ENCODE data around the gene VWA8. TPM values are rescaled to one million over a fixed set of nuclear protein-coding genes. Genes with fewer than 3 reads are reported as not detected.
"Not testable (repeated sequence)": the region's sequence is repeated elsewhere in the genome, so short reads cannot be mapped to it uniquely, and the experiment has no call there.

VWA8 gene
- total RNA-seq, 1 experiment from 2014 or later, result 21.4 TPM

DNA sequence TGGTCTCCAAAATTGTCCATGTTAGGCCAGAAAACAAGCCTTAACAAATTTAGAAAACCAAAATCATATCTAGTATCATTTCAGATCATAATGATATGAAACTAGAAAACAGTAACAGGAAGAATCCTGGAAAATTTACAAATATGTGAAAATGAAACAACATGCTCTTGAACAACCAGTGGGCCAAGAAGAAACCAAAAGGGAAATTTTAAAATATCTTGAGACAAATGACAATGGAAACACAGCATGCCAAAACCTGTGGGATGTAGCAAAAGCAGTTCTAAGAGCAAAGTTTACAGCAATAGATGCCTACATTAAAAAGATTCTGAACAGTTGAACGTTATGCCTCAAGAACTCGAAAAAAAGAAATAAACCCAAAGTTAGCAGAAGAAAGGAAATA, 32.6 kb downstream of the VWA8 start:
- BruUV-seq (replicated peaks), result no TSS peak
- intact Hi-C loops (cut with micrococcal nuclease), result no loop called here
- TF ChIP-seq, protein P1, sequence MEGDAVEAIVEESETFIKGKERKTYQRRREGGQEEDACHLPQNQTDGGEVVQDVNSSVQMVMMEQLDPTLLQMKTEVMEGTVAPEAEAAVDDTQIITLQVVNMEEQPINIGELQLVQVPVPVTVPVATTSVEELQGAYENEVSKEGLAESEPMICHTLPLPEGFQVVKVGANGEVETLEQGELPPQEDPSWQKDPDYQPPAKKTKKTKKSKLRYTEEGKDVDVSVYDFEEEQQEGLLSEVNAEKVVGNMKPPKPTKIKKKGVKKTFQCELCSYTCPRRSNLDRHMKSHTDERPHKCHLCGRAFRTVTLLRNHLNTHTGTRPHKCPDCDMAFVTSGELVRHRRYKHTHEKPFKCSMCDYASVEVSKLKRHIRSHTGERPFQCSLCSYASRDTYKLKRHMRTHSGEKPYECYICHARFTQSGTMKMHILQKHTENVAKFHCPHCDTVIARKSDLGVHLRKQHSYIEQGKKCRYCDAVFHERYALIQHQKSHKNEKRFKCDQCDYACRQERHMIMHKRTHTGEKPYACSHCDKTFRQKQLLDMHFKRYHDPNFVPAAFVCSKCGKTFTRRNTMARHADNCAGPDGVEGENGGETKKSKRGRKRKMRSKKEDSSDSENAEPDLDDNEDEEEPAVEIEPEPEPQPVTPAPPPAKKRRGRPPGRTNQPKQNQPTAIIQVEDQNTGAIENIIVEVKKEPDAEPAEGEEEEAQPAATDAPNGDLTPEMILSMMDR (IDR thresholded peaks at IDR 0.05; ENCODE audit: unreplicated experiment), result no peak
- peaks cover 13% of the 10 kb centered on the region for H3K36me3 Mint-ChIP-seq (ENCODE audit: insufficient read depth, unreplicated experiment)
- H3K27me3 Mint-ChIP-seq (ENCODE audit: insufficient read depth, unreplicated experiment), result no peaks in the 10 kb centered on the region
- H3K4me1 Mint-ChIP-seq (ENCODE audit: insufficient read depth, unreplicated experiment), result peaks cover 6% of the 10 kb centered on the region
- peaks cover 8% of the 10 kb centered on the region for H3K9me3 Mint-ChIP-seq (ENCODE audit: unreplicated experiment)
- ChIA-PET CTCF (no interaction called here), POLR2A (no interaction called here)
- DNase-seq (ENCODE audit: unreplicated experiment), result no peak
- no peak overlapping the region for H3K27ac Mint-ChIP-seq (ENCODE audit: low read depth, unreplicated experiment)
- no peak overlapping the region for H3K4me3 Mint-ChIP-seq (ENCODE audit: unreplicated experiment)

DNA sequence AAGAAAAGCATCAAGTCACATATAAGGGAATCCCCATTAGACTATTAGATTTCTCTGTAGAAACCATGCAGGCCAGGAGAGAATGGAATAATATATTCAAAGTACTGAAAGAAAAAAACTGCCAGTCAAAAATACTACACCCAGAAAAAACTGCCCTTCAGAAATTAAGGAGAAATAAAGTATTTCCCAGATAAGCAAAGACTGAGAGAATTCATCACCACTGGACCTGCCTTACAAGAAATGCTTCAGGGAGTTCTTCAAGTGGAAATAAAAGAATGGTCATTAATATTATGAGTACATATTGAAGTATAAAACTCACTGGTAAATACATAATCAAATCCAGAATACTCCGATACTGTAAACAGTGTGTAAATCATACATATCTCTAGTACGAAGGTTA, 35.9 kb downstream of the VWA8 start:
- Mint-ChIP-seq H3K36me3 (ENCODE audit: insufficient read depth, unreplicated experiment) (peaks cover 13% of the 10 kb centered on the region), H3K9me3 (ENCODE audit: unreplicated experiment) (peaks cover 8% of the 10 kb centered on the region)

GRCh38 chr13:41922894-41923293, 38.0 kb downstream of the VWA8 start:
- H3K4me3 Mint-ChIP-seq (ENCODE audit: unreplicated experiment); CTCF ChIA-PET; BruUV-seq (replicated peaks); H3K4me1 Mint-ChIP-seq (ENCODE audit: insufficient read depth, unreplicated experiment); intact Hi-C loops (cut with micrococcal nuclease); POLR2A ChIA-PET; H3K27me3 Mint-ChIP-seq (ENCODE audit: insufficient read depth, unreplicated experiment); H3K27ac Mint-ChIP-seq (ENCODE audit: low read depth, unreplicated experiment); H3K9me3 Mint-ChIP-seq (ENCODE audit: unreplicated experiment); DNase-seq (ENCODE audit: unreplicated experiment): not testable (repeated sequence)
- H3K36me3 Mint-ChIP-seq (ENCODE audit: insufficient read depth, unreplicated experiment), result peaks cover 13% of the 10 kb centered on the region

More for the DNA sequence above, 35.9 kb downstream of the VWA8 start:
- H3K27ac Mint-ChIP-seq (ENCODE audit: low read depth, unreplicated experiment), result no peak overlapping the region
- no TSS peak for BruUV-seq (replicated peaks)
- TF ChIP-seq, protein P1 (IDR thresholded peaks at IDR 0.05; ENCODE audit: unreplicated experiment), result no peak
- H3K4me1 Mint-ChIP-seq (ENCODE audit: insufficient read depth, unreplicated experiment), result peaks cover 11% of the 10 kb centered on the region
- intact Hi-C loops (cut with micrococcal nuclease), result no loop called here
- no peak for DNase-seq (ENCODE audit: unreplicated experiment)
- no peak overlapping the region for H3K4me3 Mint-ChIP-seq (ENCODE audit: unreplicated experiment)
- POLR2A ChIA-PET, result interaction anchor here (1.1 to 1.2 kb wide), 2 partner anchors 10 to 20 kb away, joined by 4 to 6 read pairs; no protein-coding TSS in a partner anchor
- no peaks in the 10 kb centered on the region for H3K27me3 Mint-ChIP-seq (ENCODE audit: insufficient read depth, unreplicated experiment)
- CTCF ChIA-PET, result interaction anchor here (0.6 to 1.5 kb wide), 4 partner anchors 14 to 257 kb away, joined by 3 read pairs; no protein-coding TSS in a partner anchor

GRCh38 chr13:41919741-41920487, 41.0 kb downstream of the VWA8 start:
- BruUV-seq (replicated peaks), result no TSS peak
- DNase-seq (ENCODE audit: unreplicated experiment), result no peak
- Mint-ChIP-seq H3K27me3 (ENCODE audit: insufficient read depth, unreplicated experiment) (no peaks in the 10 kb centered on the region), H3K9me3 (ENCODE audit: unreplicated experiment) (peaks cover 8% of the 10 kb centered on the region), H3K27ac (ENCODE audit: low read depth, unreplicated experiment) (no peak overlapping the region), H3K4me1 (ENCODE audit: insufficient read depth, unreplicated experiment) (peaks cover 17% of the 10 kb centered on the region), H3K4me3 (ENCODE audit: unreplicated experiment) (no peak overlapping the region), H3K36me3 (ENCODE audit: insufficient read depth, unreplicated experiment) (peaks cover 3% of the 10 kb centered on the region)
- ChIA-PET POLR2A (interaction anchor here (1.0 to 1.3 kb wide), 2 partner anchors 12 to 122 kb away, joined by 5 read pairs; no protein-coding TSS in a partner anchor), CTCF (interaction anchor here (0.6 to 1.1 kb wide), 5 partner anchors 10 to 122 kb away, joined by 3 to 4 read pairs (median 3); no protein-coding TSS in a partner anchor)
- intact Hi-C loops (cut with micrococcal nuclease), result no loop called here
- TF ChIP-seq, protein P1 (IDR thresholded peaks at IDR 0.05; ENCODE audit: unreplicated experiment), result no peak

Measured in MCF 10A (cell line).